Measurements from ENCODE around the gene SKP1. TPM values are rescaled to one million over a fixed set of nuclear protein-coding genes. Genes with fewer than 3 reads are reported as not detected.

Gene SKP1
- total RNA-seq, 1 donor from 2014 or later, result 758 TPM

DNA sequence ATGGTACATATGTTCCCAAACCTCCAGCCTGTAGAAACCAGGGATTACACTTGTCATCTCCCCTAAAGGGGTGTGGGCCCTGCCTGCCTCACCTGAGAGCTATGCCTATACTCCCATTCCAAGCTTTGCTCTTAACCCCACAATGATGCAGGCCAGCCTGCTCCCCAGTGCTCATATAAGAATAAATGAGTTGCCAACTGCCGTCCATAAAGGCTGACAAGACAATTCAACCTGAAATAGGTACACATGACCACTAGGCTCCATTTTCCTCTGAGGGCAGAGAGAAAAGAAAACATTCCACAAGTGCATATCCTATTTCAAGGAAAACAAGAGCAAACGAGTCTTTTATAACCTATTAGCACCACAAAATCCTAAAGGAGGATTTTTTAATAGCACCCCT, 28.4 kb downstream of the SKP1 start:
- H3K4me1 Mint-ChIP-seq, result no peaks in the 10 kb centered on the region
- Histone ChIP-seq H3F3A (ENCODE audit: low read depth) (peaks cover 13% of the 10 kb centered on the region), H4K20me1 (ENCODE audit: low read depth) (peaks cover 76% of the 10 kb centered on the region), H2AFZ (replicated peaks) (no peak overlapping the region), H3K4me1 (no peaks in the 10 kb centered on the region), H3K27me3 (no peaks in the 10 kb centered on the region), H3K36me3 (no peaks in the 10 kb centered on the region), H3K27ac (no peak overlapping the region), H3K9me3 (ENCODE audit: low read depth) (no peaks in the 10 kb centered on the region), H3K4me3 (no peak overlapping the region), H3K4me2 (no peak overlapping the region), H3K79me2 (ENCODE audit: low read depth) (peaks cover 10% of the 10 kb centered on the region), H3K9ac (no peak overlapping the region)
- peaks cover 30% of the 10 kb centered on the region for H3K36me3 Mint-ChIP-seq
- H3K4me3 Mint-ChIP-seq, result no peak overlapping the region
- no peak for DNase-seq (ENCODE audit: low spot score)
- no peak for TF ChIP-seq EZH2 (IDR thresholded peaks at IDR 0.05)
- no peak for TF ChIP-seq EZH2phosphoT487 (IDR thresholded peaks at IDR 0.05)
- TF ChIP-seq, protein P1, sequence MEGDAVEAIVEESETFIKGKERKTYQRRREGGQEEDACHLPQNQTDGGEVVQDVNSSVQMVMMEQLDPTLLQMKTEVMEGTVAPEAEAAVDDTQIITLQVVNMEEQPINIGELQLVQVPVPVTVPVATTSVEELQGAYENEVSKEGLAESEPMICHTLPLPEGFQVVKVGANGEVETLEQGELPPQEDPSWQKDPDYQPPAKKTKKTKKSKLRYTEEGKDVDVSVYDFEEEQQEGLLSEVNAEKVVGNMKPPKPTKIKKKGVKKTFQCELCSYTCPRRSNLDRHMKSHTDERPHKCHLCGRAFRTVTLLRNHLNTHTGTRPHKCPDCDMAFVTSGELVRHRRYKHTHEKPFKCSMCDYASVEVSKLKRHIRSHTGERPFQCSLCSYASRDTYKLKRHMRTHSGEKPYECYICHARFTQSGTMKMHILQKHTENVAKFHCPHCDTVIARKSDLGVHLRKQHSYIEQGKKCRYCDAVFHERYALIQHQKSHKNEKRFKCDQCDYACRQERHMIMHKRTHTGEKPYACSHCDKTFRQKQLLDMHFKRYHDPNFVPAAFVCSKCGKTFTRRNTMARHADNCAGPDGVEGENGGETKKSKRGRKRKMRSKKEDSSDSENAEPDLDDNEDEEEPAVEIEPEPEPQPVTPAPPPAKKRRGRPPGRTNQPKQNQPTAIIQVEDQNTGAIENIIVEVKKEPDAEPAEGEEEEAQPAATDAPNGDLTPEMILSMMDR (IDR thresholded peaks at IDR 0.05), result no peak
- H3K27me3 Mint-ChIP-seq (ENCODE audit: insufficient read depth, low read depth), result peaks cover 6% of the 10 kb centered on the region
- H3K9me3 Mint-ChIP-seq, result no peaks in the 10 kb centered on the region
- no peak overlapping the region for H3K27ac Mint-ChIP-seq

DNA sequence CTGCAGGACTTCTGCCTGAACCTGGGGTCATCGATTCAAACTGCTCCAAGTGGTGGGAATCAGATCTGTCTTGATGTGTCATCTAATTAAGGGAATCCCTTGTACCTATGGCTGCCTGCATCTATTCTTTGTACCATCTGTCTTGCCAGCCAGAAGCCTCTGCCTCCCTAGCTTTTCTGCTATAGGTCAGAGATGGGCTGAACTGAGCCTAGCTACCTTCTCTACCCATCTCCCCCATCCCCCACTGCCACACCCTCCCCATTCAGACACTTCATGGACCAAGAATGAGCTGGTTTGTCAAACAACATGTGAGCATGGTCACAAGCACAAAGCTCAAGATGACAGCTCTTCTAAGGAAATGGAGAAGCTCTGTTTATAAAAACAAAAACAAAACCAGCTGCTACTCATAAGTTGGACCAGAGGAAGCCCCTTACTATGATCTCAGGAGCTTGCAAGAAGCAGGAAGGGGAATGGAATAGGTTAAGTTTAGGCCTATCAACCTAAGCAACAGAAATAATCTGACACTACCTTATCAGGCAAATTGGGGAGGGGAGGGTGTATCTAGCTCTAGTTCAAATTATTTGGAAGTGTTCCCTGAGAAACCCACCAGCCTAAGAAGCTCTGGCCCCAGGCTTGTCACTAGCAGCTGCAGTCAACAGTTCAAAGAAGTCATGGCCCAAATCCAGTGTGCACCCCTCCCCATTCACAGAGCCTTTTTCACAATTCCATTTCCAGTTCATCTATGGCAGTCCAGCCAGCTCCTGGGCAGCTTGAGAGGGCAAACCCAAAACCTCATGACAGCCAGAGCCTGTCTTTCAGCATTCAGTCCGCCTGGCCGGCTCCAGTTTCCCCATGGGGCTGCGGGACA, 29.9 kb downstream of the SKP1 start:
- peaks cover 13% of the 10 kb centered on the region for H3F3A ChIP-seq (ENCODE audit: low read depth)
- H3K4me2 ChIP-seq, result no peak overlapping the region
- peaks cover 83% of the 10 kb centered on the region for H4K20me1 ChIP-seq (ENCODE audit: low read depth)
- Mint-ChIP-seq H3K36me3 (peaks cover 26% of the 10 kb centered on the region), H3K27me3 (ENCODE audit: insufficient read depth, low read depth) (peaks cover 8% of the 10 kb centered on the region), H3K4me1 (peaks cover 2% of the 10 kb centered on the region), H3K9me3 (no peaks in the 10 kb centered on the region), H3K4me3 (no peak overlapping the region), H3K27ac (no peak overlapping the region)
- H3K9me3 ChIP-seq (ENCODE audit: low read depth), result no peaks in the 10 kb centered on the region
- H3K79me2 ChIP-seq (ENCODE audit: low read depth), result peaks cover 10% of the 10 kb centered on the region
- H3K27ac ChIP-seq, result no peak overlapping the region
- H2AFZ ChIP-seq (replicated peaks), result no peak overlapping the region
- no peak for DNase-seq (ENCODE audit: low spot score)
- no peaks in the 10 kb centered on the region for H3K4me1 ChIP-seq
- H3K27me3 ChIP-seq, result no peaks in the 10 kb centered on the region
- no peak overlapping the region for H3K4me3 ChIP-seq
- no peak for TF ChIP-seq EZH2 (IDR thresholded peaks at IDR 0.05)
- TF ChIP-seq, protein P1 (IDR thresholded peaks at IDR 0.05), result no peak
- no peak for TF ChIP-seq EZH2phosphoT487 (IDR thresholded peaks at IDR 0.05)
- no peaks in the 10 kb centered on the region for H3K36me3 ChIP-seq
- H3K9ac ChIP-seq, result no peak overlapping the region

DNA sequence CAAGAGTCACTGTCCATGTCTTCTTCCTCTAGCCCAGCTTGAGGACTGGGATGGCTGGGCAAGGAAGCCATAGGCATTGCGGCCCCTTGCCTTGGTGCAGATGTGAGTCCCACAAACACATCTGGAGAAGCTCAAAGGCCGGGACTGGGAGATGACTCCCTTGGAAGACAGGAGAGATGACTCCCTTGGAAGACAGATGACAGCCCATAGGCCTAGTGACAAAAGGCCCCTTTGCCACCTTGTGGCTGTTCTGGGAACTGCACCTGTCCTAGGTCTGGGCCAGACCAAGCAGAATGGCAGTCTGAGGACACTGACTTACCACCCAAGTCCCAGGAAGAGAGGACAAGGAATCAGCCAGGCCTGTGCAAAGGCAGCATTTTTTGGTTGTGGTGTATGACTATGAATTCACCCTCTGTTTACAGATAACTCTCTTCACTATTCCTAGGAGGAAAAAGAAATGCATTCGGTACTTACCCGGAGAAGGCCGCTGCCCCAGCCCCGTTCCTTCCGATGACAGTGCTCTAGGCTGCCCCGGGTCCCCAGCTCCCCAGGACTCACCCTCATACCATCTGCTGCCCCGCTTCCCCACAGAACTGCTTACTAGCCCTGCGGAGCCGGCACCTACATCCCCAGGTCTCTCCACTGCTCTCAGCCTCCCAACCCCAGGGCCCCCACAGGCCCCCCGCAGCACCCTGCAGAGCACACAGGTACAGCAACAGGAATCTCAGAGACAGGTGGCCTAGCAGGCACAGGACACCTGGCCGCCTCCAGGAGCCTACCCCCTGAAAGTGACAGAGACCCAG, 30.8 kb downstream of the SKP1 start:
- no peaks in the 10 kb centered on the region for H3K36me3 ChIP-seq
- peaks cover 2% of the 10 kb centered on the region for H3K4me1 Mint-ChIP-seq

More for the DNA sequence above, 30.8 kb downstream of the SKP1 start:
- Histone ChIP-seq H4K20me1 (ENCODE audit: low read depth) (peaks cover 88% of the 10 kb centered on the region), H3K9ac (no peak overlapping the region), H3K79me2 (ENCODE audit: low read depth) (peaks cover 10% of the 10 kb centered on the region), H3F3A (ENCODE audit: low read depth) (peaks cover 13% of the 10 kb centered on the region), H3K4me1 (no peaks in the 10 kb centered on the region), H3K27me3 (no peaks in the 10 kb centered on the region), H3K4me2 (no peak overlapping the region), H3K4me3 (no peak overlapping the region), H3K27ac (no peak overlapping the region), H3K9me3 (ENCODE audit: low read depth) (no peaks in the 10 kb centered on the region), H2AFZ (replicated peaks) (no peak overlapping the region)
- DNase-seq (ENCODE audit: low spot score), result peak; percentile 81
- Mint-ChIP-seq H3K4me3 (no peak overlapping the region), H3K36me3 (peaks cover 24% of the 10 kb centered on the region), H3K27ac (no peak overlapping the region), H3K27me3 (ENCODE audit: insufficient read depth, low read depth) (peaks cover 8% of the 10 kb centered on the region), H3K9me3 (no peaks in the 10 kb centered on the region)
- no peak for TF ChIP-seq EZH2phosphoT487 (IDR thresholded peaks at IDR 0.05)
- no peak for TF ChIP-seq EZH2 (IDR thresholded peaks at IDR 0.05)
- TF ChIP-seq, protein P1 (IDR thresholded peaks at IDR 0.05), result peak; percentile 83

Data from neural progenitor cell (in vitro differentiated cells).